Astrocyte (in vitro differentiated cells and primary cell): ENCODE measurements around the gene P3H3. TPM values are rescaled to one million over a fixed set of nuclear protein-coding genes. Genes with fewer than 3 reads are reported as not detected.

Experiments used
- DNase-seq: peaks from one replicate; pipeline ENCODE4 v3.0.0-alpha.2; 2010; ENCODE audit warnings: low read depth
- FAIRE-seq: peaks from 2 replicates; lab custom pipeline; 2011; peaks lifted over from hg19 to GRCh38; lab: Jason Lieb, UNC
- H2AFZ ChIP-seq: 2 replicates; pipeline ENCODE4 v1.6.0; 2012; ENCODE audit warnings: low read depth, low read length, inconsistent platforms
- H3K27ac ChIP-seq: 2 replicates; pipeline ENCODE4 v1.5.1; 2011; ENCODE audit warnings: low read depth, low read length, inconsistent platforms
- H3K27me3 ChIP-seq: 2 replicates; pipeline ENCODE4 v1.6.0; 2011; ENCODE audit warnings: low read length, inconsistent platforms; ENCODE audit not compliant: insufficient read depth
- H3K36me3 ChIP-seq: 2 replicates; pipeline ENCODE4 v1.5.1; 2011; ENCODE audit warnings: low read length, inconsistent platforms; ENCODE audit not compliant: insufficient read depth
- H3K4me1 ChIP-seq: 2 replicates; pipeline ENCODE4 v1.5.1; 2011; ENCODE audit warnings: low read length, inconsistent platforms; ENCODE audit not compliant: insufficient read depth
- H3K4me2 ChIP-seq: 2 replicates; pipeline ENCODE4 v1.6.0; 2012; ENCODE audit warnings: low read length, inconsistent platforms
- H3K4me3 ChIP-seq: 2 replicates; pipeline ENCODE4 v1.5.1; 2011; ENCODE audit warnings: low read depth, mild to moderate bottlenecking, low read length, inconsistent platforms; ENCODE audit not compliant: insufficient read depth
- H3K79me2 ChIP-seq: 2 replicates; pipeline ENCODE4 v1.6.0; 2012; ENCODE audit warnings: mild to moderate bottlenecking, low read length, inconsistent platforms; ENCODE audit not compliant: insufficient read depth
- H3K9ac ChIP-seq: 2 replicates; pipeline ENCODE4 v1.6.0; 2012; ENCODE audit warnings: mild to moderate bottlenecking, low read length, inconsistent platforms
- H3K9me3 ChIP-seq: 2 replicates; pipeline ENCODE4 v1.5.1; 2012; ENCODE audit warnings: low read depth, mild to moderate bottlenecking, low read length, inconsistent platforms; ENCODE audit not compliant: insufficient read depth
- H4K20me1 ChIP-seq: 2 replicates; pipeline ENCODE4 v1.6.0; 2012; ENCODE audit warnings: low read length, inconsistent platforms; ENCODE audit not compliant: insufficient read depth
- H3K27ac Mint-ChIP-seq: one replicate; pipeline ENCODE4 v1.8.0; 2021; ENCODE audit warnings: mild to moderate bottlenecking, mixed read lengths; ENCODE audit not compliant: unreplicated experiment
- H3K27me3 Mint-ChIP-seq: one replicate; pipeline ENCODE4 v1.8.0; 2021; ENCODE audit warnings: low read depth, mixed read lengths; ENCODE audit not compliant: unreplicated experiment
- H3K36me3 Mint-ChIP-seq: one replicate; pipeline ENCODE4 v1.8.0; 2021; ENCODE audit warnings: low read depth, mixed read lengths; ENCODE audit not compliant: unreplicated experiment
- H3K4me1 Mint-ChIP-seq: one replicate; pipeline ENCODE4 v1.8.0; 2021; ENCODE audit warnings: low read depth, mixed read lengths; ENCODE audit not compliant: unreplicated experiment
- H3K4me3 Mint-ChIP-seq: one replicate; pipeline ENCODE4 v1.8.0; 2021; ENCODE audit warnings: mild to moderate bottlenecking, moderate library complexity, mixed read lengths; ENCODE audit not compliant: unreplicated experiment
- H3K9me3 Mint-ChIP-seq: one replicate; pipeline ENCODE4 v1.8.0; 2021; ENCODE audit warnings: mild to moderate bottlenecking, mixed read lengths; ENCODE audit not compliant: unreplicated experiment
- CTCF ChIP-seq: IDR thresholded peaks from 2 replicates; pipeline ENCODE4 v1.5.1; 2011; ENCODE audit warnings: low read depth, mild to moderate bottlenecking, inconsistent platforms, low read length, moderate library complexity; ENCODE audit not compliant: insufficient read depth
- EZH2 ChIP-seq: IDR thresholded peaks from 2 replicates; pipeline ENCODE4 v1.6.1; 2012; ENCODE audit warnings: mild to moderate bottlenecking, low read length, inconsistent platforms; ENCODE audit not compliant: insufficient read depth
- total RNA-seq: library from RNA; stranded (reverse); gene quantifications from 2 replicates; pipeline ENCODE4 v1.2.1, GENCODE V29; 2021

Gene P3H3
- total RNA-seq, 1 donor from 2014 or later = 101 TPM

- DNase-seq = no peak
- H3K9me3 ChIP-seq = no peaks in the 10 kb centered on the region
- no peak for FAIRE-seq
- H3K4me3 ChIP-seq = no peak overlapping the region
- TF ChIP-seq CTCF = no peak
- TF ChIP-seq EZH2 = no peak
- Mint-ChIP-seq H3K27ac (peak overlapping the region; percentile 69), H3K4me3 (peak overlapping the region; percentile 98), H3K9me3 (no peaks in the 10 kb centered on the region), H3K36me3 (peaks cover 5% of the 10 kb centered on the region), H3K4me1 (peaks cover 7% of the 10 kb centered on the region), H3K27me3 (no peaks in the 10 kb centered on the region)
- peaks cover 29% of the 10 kb centered on the region for H3K79me2 ChIP-seq
- peak overlapping the region; percentile 85 for H3K4me2 ChIP-seq
- peaks cover 14% of the 10 kb centered on the region for H3K4me1 ChIP-seq
- peaks cover 14% of the 10 kb centered on the region for H4K20me1 ChIP-seq
- H3K27ac ChIP-seq = no peak overlapping the region
- H3K9ac ChIP-seq = peak overlapping the region; percentile 96
- H3K27me3 ChIP-seq = no peaks in the 10 kb centered on the region
- peaks cover 17% of the 10 kb centered on the region for H3K36me3 ChIP-seq
- H2AFZ ChIP-seq = no peak overlapping the region
Measured at GRCh38 chr12:6830286-6830890, 2.2 kb downstream of the P3H3 start.

GRCh38 chr12:6830999-6831398, 2.8 kb downstream of the P3H3 start:
- no peak overlapping the region for H3K27ac Mint-ChIP-seq
- H3K36me3 Mint-ChIP-seq = peaks cover 5% of the 10 kb centered on the region
- Histone ChIP-seq H3K79me2 (peaks cover 29% of the 10 kb centered on the region), H3K9me3 (no peaks in the 10 kb centered on the region), H3K27ac (no peak overlapping the region), H3K27me3 (no peaks in the 10 kb centered on the region), H3K4me1 (peaks cover 14% of the 10 kb centered on the region), H4K20me1 (peaks cover 19% of the 10 kb centered on the region), H3K4me3 (no peak overlapping the region), H2AFZ (no peak overlapping the region), H3K9ac (no peak overlapping the region), H3K4me2 (no peak overlapping the region), H3K36me3 (peaks cover 18% of the 10 kb centered on the region)
- DNase-seq (no peak), FAIRE-seq (no peak)
- H3K9me3 Mint-ChIP-seq = no peaks in the 10 kb centered on the region
- peak overlapping the region; percentile 72 for H3K4me3 Mint-ChIP-seq
- no peak for TF ChIP-seq EZH2
- no peak for TF ChIP-seq CTCF
- peaks cover 5% of the 10 kb centered on the region for H3K4me1 Mint-ChIP-seq
- H3K27me3 Mint-ChIP-seq = no peaks in the 10 kb centered on the region

DNA sequence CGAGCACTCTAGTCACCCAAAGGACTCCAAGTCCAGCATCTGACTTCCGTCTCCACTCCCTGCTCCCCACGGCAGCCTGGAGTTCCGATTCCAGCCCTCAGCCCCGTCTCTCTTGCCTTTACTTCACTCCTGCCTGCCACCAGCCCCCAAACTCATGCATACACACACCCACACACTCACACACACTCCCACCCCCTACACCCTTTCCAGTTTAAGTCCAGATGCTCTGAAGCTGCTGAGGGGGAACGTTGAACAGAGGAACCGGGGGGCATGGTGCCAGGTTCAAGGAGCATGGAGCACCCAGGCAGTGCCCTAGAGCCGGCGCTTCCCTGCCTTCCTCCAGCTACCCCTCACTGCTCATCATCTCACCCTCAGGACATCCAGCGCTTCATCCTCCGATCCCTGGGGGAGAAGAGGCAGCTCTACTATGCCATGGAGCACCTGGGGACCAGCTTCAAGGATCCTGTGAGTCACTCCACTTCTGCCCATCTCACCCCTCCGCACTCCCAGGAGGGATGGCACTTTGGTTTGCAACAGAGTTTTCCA, 3.3 kb downstream of the P3H3 start:
- no peak overlapping the region for H3K27ac Mint-ChIP-seq

More for the DNA sequence above, 3.3 kb downstream of the P3H3 start:
- TF ChIP-seq EZH2 (no peak), CTCF (no peak)
- H4K20me1 ChIP-seq = peaks cover 23% of the 10 kb centered on the region
- peaks cover 29% of the 10 kb centered on the region for H3K79me2 ChIP-seq
- H3K4me3 Mint-ChIP-seq = peak overlapping the region; percentile 50
- peaks cover 5% of the 10 kb centered on the region for H3K4me1 Mint-ChIP-seq
- H2AFZ ChIP-seq = no peak overlapping the region
- no peak overlapping the region for H3K4me3 ChIP-seq
- no peaks in the 10 kb centered on the region for H3K9me3 Mint-ChIP-seq
- H3K27ac ChIP-seq = no peak overlapping the region
- H3K36me3 Mint-ChIP-seq = peaks cover 5% of the 10 kb centered on the region
- H3K4me2 ChIP-seq = no peak overlapping the region
- H3K27me3 ChIP-seq = no peaks in the 10 kb centered on the region
- peaks cover 14% of the 10 kb centered on the region for H3K4me1 ChIP-seq
- no peak for DNase-seq
- no peaks in the 10 kb centered on the region for H3K9me3 ChIP-seq
- no peaks in the 10 kb centered on the region for H3K27me3 Mint-ChIP-seq
- peaks cover 23% of the 10 kb centered on the region for H3K36me3 ChIP-seq
- FAIRE-seq = no peak
- H3K9ac ChIP-seq = no peak overlapping the region
